HTERT RPE-1 (cell line): Measurements from ENCODE around the gene ELOVL5.
"Not testable (repeated sequence)": the region's sequence is repeated elsewhere in the genome, so short reads cannot be mapped to it uniquely, and the experiment has no call there.

ENCODE experiments used
- in situ Hi-C: fragments of 300-500 bp; cut with MboI; formaldehyde crosslinking; loops from 4 replicates; pipeline ENCODE4 v1.14.3; 2020; ENCODE audit warnings: low sequenced_read_pairs

ELOVL5 gene

DNA sequence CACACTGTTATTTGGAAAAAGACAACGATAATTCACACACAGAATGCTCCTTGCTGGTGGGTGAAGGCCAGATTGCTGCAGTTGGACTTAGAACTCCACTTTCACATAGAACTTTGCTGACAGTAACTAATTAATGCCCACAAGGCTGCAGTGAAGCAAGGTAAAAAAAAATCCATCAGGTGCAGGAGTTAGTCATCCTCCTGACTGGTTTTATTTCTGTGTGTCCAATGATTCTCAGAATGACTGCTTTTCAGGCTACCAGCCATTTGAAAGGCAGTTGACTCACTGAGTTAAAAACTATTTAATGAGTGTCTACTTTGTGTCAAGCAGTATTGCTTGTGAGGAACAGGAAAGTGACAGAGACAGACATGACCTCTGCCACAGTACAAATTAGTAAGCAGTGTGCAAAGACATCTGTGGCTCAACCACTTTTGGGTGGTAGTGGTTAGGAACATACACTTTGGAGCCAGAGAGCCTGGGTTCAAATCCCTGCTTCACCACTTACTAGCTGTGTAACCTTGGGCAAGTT lies 41.9 kb downstream of the ELOVL5 start:
- in situ Hi-C loops: no loop called here

DNA sequence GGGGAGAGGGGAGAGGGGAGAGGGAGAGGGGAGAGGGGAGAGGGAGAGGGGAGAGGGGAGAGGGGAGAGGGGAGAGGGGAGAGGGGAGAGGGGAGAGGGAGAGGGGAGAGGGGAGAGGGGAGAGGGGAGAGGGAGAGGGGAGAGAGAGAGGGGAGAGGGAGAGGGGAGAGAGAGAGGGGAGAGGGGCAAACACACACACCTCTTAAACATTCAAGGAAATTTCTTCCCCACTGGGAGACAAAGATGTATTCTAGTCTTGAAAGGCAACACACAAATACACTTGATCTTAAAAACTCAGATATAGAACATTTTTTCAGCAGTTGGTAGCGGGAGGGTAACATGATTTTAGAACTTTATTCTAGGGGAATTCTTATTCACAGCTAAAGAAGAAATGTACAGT lies 42.5 kb downstream of the ELOVL5 start:
- in situ Hi-C loops: not testable (repeated sequence)

DNA sequence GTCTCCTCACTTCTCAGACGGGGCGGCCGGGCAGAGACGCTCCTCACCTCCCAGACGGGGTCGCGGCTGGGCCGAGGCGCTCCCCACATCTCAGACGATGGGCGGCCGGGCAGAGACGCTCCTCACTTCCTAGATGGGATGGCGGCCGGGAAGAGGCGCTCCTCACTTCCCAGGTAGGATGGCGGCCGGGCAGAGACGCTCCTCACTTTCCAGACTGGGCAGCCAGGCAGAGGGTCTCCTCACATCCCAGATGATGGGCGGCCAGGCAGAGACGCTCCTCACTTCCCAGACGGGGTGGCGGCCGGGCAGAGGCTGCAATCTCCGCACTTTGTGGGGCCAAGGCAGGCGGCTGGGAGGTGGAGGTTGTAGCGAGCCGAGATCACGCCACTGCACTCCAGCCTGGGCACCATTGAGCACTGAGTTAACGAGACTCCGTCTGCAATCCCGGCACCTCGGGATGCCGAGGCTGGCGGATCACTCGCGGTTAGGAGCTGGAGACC lies 43.2 kb downstream of the ELOVL5 start:
- in situ Hi-C loops: not testable (repeated sequence)

DNA sequence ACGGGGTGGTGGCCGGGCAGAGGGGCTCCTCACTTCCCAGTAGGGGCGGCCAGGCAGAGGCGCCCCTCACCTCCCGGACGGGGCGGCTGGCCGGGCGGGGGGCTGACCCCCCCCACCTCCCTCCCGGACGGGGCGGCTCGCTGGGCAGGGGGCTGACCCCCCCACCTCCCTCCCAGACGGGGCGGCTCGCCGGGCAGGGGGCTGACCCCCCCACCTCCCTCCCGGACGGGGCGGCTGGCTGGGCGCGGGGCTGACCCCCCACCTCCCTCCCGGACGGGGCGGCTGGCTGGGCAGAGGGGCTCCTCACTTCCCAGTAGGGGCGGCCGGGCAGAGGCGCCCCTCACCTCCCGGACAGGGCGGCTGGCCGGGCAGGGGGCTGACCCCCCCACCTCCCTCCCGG lies 43.8 kb downstream of the ELOVL5 start:
- in situ Hi-C loops: not testable (repeated sequence)

DNA sequence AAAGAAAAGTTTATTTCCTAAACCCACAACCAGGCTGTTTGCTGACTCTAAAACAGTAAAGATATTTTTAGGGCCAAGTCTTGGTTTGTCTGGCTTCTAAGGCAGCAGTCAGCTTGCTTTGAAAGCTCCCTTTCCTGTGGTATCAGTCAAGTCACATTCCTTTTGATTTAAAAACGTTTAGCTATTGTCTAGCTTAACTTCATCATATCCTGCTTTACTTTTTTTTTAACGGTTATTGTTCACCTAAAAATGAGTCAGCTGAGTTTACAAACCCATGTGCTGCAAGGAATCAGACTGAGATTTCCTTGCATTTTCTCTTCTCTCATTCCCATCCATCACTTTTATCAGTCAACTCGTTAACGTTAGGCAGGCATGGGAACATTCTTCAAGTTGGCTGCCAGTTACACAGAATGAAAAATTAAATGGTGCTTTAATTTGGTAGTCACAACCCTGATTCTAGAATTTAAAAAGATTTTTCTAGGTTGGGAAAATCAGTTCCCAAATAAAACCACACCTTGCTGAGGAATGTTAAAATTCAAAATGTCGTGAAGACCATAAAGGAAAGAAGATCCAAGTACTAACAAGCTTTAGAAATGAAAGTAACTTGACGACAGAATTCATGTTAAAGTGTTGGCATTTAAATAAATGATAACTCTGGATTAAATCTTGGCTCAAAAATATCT lies 45.9 kb downstream of the ELOVL5 start:
- in situ Hi-C loops: no loop called here

DNA sequence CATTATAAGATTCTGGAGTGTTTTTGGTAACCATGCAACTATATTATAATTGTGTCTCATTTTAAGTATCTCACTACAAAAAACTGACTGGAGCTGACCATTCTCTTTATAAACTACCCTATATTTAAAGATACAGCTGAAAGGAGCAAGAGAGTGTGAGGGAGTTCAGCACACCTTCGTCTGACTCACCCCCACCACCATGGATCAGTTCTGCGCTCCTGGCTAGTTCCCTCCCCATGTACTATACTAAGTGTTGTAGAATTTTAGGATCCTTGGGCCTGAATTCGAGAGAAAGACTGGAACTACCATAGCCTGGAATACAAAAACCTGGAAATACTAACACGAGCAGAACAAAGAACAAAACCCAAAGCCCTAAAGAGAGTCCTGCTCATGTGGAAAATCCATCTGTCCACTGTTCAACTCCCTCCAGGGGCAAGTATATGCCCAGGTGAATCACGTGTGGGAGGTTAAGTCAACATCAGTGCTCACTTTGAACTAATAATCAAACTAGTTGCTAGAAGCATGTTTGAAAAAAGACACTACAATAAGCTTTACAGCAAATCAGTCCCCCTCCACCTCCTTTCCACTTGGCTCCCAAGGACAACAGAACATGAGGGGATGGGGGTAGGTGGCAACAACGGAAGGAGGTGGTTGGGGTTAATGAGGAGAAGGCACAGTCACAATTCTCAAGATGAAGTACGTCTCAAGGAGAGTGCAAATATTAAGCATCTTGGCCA lies 46.8 kb downstream of the ELOVL5 start:
- in situ Hi-C loops: no loop called here

DNA sequence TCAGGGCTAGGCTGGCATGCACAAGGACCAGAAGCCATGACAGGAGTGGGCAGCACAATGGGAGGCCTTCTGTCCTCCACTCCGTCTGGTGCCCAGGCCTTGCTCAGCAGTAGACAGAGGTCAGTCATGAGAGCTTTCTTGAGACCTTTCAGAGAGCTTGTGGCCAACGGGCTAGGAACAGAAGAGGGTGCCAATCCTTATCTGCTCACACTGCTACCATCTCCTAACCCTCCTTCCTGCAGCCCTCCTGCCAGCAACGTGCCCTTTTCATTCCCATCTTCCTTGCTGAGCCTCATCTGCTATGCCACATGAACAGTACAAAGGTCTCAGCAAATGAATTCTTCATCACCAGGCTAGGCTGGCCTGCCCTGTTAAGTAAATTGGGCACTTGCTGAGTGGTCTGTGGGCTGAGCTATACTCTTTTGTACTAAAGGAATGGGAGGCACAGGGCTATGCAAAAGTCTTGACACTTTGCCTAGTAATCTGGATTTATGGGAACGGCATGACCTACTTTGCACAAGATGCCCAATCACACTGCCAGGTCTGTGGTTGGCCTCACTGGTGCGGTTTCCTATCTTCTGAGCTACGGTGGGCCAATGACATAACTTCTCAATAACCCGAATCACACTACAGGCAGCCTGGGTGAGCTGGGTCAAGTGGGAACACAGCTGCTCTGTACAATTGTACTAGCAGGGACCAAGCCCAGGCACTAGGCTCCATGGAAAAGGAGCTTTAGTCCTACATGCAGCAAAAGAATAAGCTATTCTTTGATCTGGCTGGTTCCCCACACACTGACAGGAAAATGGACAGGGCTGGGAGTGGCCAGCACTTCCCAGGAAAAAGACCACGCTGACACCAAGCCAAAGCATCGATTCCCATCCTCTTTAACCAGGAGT lies 47.8 kb downstream of the ELOVL5 start:
- in situ Hi-C loops: no loop called here

DNA sequence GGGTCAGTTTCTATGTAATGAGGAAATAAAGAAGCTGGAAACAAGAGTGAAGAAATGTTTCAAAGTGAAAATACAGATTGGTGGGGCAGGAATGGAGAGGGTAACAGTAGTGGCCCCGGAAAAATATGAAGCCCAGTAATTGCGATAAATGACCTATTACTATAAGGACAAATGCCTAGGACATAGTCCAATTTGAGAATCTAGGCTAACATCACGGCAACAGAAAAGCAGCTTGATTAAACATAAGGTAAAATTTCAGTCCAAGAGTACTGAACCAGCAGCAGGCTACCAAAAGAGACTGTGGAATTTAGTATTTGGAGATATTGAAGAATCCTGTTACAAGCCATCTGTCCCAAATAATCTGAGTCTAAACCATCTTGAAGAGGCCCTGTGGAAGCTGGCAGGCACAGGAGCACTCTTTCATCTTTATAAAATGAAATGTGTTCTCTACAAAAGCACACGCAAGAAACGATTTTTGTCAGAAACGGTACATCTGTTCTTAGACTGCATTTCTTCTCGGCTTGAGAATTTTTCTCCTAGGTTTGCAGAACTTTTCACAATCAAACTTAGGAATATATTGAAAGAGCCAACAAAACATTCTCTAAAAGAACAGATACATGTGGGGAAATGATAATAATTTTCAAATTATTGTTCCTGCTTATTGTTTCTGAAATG lies 49.3 kb downstream of the ELOVL5 start:
- in situ Hi-C loops: no loop called here

DNA sequence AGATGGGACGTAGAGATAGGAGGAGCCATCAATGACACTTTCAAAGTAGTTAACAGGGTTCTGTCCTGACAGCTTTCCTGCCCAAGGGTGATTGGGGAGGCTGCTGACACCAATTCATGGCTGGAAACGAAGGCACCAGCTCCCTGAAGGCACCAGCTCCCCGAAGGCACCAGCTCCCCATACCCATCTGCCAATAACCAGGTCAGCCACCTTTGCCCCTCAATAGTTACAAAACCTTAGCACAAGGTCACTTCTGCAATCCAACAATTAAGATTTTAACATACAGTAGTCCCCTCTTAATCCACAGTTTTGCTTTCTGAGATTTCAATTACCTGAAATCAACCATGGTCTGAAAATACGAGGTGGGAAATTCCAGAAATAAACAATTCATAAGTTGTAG lies 51.7 kb downstream of the ELOVL5 start:
- in situ Hi-C loops: no loop called here

DNA sequence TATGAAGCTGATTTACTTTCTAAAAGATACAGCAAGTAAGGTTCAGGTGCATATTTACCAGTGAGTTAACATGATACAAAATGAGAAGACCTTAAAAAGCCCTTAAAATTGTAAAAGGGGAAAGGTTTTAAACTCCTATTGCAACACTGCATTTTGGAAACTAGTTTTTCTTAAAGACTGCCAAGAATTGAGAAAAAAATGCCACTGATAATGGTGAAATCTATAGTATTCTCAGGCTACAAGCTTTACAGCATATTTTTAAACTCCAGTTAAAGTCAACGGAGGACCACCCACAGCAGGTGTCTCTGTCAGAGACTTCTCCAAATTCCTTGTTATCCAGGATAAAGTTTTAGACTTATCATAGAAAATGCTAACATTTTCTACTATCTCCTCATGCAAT lies 53.6 kb downstream of the ELOVL5 start:
- in situ Hi-C loops: no loop called here

DNA sequence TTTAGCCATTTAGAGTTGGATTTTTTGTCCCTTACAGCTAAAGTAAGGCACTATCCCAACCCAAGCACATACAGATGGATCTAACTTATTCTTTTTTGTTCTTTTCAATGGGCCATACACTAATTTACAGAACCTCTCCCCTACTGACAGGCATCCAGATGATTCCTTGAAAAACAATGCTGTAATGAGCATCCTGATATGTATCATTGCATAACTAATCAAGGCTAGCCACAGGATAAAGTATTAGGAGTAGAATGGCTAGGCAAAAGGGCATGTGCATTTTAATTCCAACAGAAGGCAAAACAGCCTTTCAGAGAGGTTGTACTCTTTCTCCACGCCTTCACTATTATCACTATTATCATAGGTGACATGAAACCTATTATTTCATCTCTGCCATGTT lies 54.1 kb downstream of the ELOVL5 start:
- in situ Hi-C loops: no loop called here

DNA sequence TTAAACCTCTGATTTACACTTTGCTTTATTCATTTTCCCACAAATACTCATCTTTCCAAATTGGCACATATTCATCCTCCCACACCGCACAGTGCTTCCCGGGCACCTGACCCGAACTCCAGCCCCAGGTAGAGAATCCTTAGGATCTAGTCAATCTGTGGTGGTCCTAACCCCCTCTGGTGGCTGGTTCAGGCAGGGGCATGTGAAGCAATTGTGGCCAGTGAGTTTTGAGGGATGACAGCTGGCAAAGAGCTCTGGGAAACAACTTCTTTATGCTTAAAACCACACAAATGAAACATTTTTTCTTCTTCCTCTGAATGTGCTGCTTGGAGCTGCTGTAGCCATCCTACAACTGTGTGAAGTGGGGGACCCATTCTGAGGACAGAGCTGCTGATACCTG lies 54.7 kb downstream of the ELOVL5 start:
- in situ Hi-C loops: no loop called here

DNA sequence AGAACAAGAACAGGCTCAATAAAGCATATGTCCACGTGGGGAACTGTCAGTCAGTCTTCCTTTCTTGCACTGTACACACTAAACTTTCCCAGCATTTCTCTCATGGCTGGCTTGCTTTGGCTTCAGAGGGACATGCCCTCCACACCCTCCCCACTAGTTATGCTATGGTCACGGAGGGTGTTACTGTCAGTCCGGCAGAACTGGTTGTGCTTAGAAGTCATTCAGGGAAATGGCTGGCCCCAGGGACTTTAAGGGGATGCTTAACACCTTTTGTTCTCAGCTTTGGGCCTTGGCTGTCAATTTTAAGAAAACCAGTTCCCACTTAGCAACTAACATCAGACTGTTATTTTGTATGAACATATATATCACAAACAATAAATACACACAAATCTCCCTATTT lies 55.1 kb downstream of the ELOVL5 start:
- in situ Hi-C loops: no loop called here

DNA sequence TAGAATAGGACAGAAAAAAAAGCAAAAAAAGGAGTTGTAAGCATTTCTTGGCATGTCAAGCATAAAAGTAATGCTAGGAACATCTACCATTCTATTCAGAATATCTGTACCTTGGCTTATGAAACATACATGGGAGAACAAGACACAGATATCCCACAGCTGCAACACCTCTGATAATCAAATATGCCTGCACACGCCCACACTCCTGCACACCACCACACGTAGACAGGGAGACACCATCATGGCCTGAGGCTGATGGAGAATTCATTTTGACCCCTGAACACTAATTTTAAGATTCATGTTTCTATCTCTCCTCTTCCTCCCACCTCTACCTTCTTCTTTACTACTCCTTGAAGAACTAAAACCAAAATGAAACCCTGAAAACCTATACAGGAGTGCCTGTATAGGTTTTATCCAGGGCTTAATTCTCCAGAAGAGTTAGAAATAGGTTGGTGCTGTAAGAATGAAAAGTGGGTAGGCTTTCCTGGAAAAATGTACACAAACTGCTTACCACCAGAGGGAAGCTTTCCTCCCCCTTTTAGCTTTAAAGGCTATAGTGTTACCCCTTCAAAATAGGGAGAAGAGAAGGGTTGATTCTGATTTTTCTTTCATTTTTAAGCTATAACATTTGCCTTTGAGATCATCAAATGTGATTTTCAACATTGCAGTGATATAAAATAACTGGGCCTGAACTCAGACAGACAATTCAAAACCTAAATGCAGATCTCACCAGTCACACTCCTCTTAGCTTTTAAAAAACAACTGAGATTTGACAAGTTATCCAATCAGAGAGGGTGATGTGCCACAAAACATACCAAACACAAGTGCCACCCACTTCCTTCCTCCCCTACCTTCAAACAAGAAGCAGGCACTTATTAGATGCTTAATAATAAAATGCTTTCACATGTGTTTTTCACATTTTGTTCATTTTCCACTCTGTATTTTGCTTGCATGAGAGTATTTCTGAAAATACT lies 57.9 kb downstream of the ELOVL5 start:
- in situ Hi-C loops: no loop called here

DNA sequence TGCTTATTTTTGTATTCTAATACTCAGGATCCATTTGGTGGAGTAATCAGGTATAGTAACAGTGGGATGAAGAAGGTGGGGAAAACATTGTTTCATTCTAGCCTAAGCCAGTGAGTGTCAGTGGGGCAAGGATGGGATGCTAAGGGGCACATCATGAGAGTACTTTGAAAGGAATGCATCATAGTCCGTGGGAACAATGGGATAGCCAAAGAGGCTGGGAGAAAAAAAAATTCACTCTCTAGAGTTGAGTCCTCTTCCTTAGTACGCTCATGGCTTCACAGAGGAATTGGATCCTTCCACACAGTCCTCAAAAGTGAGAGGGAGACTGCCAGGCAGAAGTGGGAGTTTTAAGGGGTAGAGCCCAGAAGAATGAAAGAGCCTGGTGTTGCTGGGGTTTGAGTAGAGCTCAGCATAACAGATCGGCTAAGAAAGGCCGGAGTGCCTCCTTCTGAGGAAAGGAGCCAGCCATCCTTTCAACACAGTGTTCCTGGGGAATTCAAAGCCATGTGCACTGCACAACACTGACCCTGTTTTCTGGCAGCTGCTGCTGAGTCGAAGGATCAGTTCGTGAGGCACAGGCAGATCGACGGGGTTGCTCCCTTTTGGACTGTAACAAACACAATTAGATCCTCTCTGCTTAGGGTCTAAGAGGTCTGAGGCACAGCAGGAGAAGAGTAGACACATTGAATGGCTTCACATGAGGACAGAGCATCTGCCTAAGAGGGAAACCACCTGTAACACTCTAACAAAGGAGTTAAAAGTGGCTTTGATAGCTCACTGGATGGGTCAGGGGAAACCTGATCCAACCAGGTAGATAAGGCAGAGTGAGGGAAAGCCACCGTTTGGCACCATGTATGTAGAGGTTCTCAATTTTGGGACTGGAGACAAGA lies 61.2 kb downstream of the ELOVL5 start:
- in situ Hi-C loops: no loop called here

DNA sequence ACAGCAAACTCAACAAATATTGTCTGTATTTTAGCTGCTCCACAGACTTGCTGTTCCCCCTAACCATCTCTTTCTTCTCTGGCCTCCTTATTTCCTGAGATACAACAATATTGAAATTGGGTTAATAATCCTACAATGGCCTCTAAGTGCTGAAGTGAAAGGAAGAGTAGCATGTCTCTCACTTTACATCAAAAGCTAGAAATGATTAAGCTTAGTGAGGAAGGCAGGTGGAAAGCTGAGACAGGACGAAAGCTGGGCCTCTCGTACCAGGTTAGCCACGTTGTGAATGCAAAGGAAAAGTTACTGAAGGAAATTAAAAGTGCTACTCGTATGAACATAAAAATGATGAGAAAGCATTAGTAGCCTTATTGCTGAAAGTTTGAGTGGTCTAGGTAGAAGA lies 63.8 kb downstream of the ELOVL5 start:
- in situ Hi-C loops: no loop called here

DNA sequence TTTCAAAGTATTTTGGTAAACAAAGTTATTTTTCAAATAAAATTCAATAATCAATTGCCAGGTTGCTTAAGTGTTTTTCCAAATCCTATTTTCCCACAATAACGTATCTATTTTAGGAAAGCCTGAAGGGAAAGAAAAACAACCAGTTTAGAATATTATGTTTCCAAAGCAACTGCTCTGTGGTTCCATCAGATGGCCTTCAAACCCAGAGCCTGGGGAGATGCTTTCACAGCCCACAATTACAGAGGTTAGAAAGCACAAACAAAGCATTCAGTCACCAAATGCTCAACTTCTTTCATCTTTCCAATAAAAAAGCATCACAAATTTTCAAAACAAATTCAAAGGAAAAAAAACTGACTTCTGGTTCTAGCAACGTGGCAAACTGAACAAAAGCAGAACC lies 66.0 kb downstream of the ELOVL5 start:
- in situ Hi-C loops: no loop called here

DNA sequence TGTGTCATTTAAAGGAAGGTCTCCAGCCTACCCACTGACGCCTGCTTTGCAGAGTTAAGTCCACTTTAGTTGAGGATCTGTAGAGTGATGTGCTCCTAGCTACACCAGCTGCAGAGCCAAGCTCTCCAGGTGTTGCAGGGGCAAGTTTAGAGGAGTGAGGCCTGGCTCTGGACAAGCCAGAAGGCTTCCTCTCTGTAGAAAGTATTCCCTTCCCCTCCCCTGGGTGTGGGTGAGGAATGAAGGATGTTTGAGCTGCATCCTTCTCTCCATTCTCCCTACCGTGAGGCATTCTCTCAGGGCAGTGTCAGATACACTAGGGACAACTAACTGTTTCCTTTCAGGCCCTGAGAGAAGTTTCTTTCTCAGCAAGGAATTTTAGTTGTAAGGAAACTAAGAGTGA lies 66.5 kb downstream of the ELOVL5 start:
- in situ Hi-C loops: no loop called here
